ENCODE measurements around the gene SOBP. TPM values are rescaled to one million over a fixed set of nuclear protein-coding genes. Genes with fewer than 3 reads are reported as not detected.

Gene SOBP
- total RNA-seq, 2 experiments from 2014 or later = 0.27 to 0.31 TPM

DNA sequence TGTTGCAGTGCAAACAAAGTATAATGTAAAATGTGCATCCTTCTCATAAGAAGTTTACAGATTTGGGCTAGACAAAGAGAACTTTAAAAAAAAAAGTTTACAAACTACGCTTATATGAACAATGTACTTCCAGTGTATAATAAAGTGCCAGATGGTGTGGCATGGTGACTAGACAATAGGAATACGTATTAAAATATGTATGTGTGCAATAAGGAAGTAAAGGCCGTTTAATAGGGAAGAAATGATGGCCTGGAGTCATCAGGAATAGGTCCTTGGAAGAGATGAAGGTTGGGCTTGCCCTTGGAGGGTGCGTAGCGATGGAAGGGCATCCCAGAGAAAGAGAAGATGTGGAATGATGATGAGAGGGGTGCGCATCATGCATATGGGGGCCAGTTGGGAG lies 108.2 kb downstream of the SOBP start:
- Mint-ChIP-seq H3K36me3 (ENCODE audit: low read depth) (no peaks in the 10 kb centered on the region), H3K4me3 (no peak overlapping the region), H3K27ac (no peak overlapping the region), H3K9me3 (no peaks in the 10 kb centered on the region), H3K27me3 (peaks cover 51% of the 10 kb centered on the region), H3K4me1 (no peaks in the 10 kb centered on the region)
- POLR2A ChIA-PET = no interaction called here
- CTCF ChIA-PET = no interaction called here
- no peak for DNase-seq

GRCh38 chr6:107599043-107599442 lies 109.1 kb downstream of the SOBP start:
- DNase-seq = no peak
- Mint-ChIP-seq H3K27me3 (peaks cover 52% of the 10 kb centered on the region), H3K4me3 (no peak overlapping the region), H3K4me1 (no peaks in the 10 kb centered on the region), H3K36me3 (ENCODE audit: low read depth) (no peaks in the 10 kb centered on the region), H3K27ac (no peak overlapping the region), H3K9me3 (no peaks in the 10 kb centered on the region)
- POLR2A ChIA-PET = no interaction called here
- CTCF ChIA-PET = no interaction called here

DNA sequence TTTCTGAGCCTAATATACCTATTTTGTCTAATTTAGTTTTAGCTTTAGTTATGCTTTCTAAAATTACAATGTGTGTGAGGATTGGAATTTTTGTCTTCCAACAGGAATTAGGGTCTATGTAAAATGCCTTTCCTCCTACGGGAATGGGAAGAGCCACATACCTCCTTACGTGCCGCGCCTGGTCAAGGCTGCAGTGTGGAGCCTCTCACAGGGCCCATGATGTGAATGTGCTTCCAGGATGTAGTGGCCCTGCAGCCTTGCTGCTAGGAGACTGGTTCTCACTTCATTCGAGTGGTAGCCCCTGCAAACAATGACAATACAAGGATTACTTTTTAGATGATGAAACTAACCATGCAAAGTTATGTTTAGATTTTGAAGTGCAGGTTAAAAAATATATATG lies 110.2 kb downstream of the SOBP start:
- Mint-ChIP-seq H3K27ac (no peak overlapping the region), H3K9me3 (no peaks in the 10 kb centered on the region), H3K4me3 (no peak overlapping the region), H3K4me1 (no peaks in the 10 kb centered on the region), H3K36me3 (ENCODE audit: low read depth) (no peaks in the 10 kb centered on the region), H3K27me3 (peaks cover 48% of the 10 kb centered on the region)
- ChIA-PET CTCF (interaction anchor here (0.6 kb wide), 1 partner anchor 745 kb away, joined by 3 read pairs; no protein-coding TSS in a partner anchor), POLR2A (no interaction called here)
- no peak for DNase-seq

GRCh38 chr6:107600936-107601335 lies 111.0 kb downstream of the SOBP start:
- H3K27ac Mint-ChIP-seq = no peak overlapping the region
- no peak for DNase-seq
- H3K4me3 Mint-ChIP-seq = no peak overlapping the region
- H3K27me3 Mint-ChIP-seq = peaks cover 43% of the 10 kb centered on the region
- POLR2A ChIA-PET = no interaction called here
- no peaks in the 10 kb centered on the region for H3K9me3 Mint-ChIP-seq
- H3K36me3 Mint-ChIP-seq (ENCODE audit: low read depth) = no peaks in the 10 kb centered on the region
- CTCF ChIA-PET = interaction anchor here (0.6 to 1.2 kb wide), 2 partner anchors 9 to 746 kb away, joined by 3 to 4 read pairs; no protein-coding TSS in a partner anchor
- no peaks in the 10 kb centered on the region for H3K4me1 Mint-ChIP-seq

GRCh38 chr6:107601406-107601805 lies 111.5 kb downstream of the SOBP start:
- Mint-ChIP-seq H3K27ac (no peak overlapping the region), H3K36me3 (ENCODE audit: low read depth) (no peaks in the 10 kb centered on the region)
- POLR2A ChIA-PET = no interaction called here

DNA sequence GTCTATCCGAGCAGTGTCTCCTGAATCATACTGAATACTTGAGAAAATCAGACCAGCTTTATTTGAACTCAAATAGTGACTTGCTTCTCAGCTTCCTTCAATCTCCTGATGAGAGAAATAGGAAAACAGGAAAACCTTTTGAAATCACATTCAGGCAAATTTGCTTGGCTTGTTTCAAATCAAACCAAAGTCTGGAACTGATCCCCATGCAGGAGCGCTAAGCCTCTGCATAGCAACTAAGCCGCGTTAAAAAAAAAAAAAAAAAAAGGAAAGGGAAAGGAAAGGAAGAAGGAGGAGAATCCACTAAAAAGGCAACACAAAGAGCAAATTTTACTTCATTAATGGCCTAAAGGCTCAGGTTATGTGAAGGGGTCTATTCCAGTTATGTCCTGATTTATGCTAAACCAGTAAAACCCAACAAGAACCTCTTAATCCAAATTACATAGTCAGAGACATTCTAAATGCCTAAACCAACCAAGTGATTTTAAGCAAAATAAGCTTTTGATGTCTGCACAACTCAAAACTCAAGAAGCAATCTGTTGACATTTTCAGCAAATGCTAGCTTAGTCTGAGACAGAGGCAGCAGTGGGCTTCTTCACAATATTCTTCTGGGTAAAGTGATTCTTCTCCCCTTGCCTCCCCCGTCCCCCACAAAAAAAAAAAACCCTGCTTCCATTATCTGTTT lies 112.5 kb downstream of the SOBP start:
- H3K27ac Mint-ChIP-seq = no peak overlapping the region
- ChIA-PET POLR2A (no interaction called here), CTCF (interaction anchor here (0.6 to 1.0 kb wide), 6 partner anchors 8 to 285 kb away, joined by 3 to 7 read pairs (median 4); no protein-coding TSS in a partner anchor)
- H3K27me3 Mint-ChIP-seq = peaks cover 36% of the 10 kb centered on the region
- no peaks in the 10 kb centered on the region for H3K36me3 Mint-ChIP-seq (ENCODE audit: low read depth)
- H3K9me3 Mint-ChIP-seq = no peaks in the 10 kb centered on the region
- no peak for DNase-seq
- no peaks in the 10 kb centered on the region for H3K4me1 Mint-ChIP-seq
- no peak overlapping the region for H3K4me3 Mint-ChIP-seq

More at GRCh38 chr6:107601406-107601805, 111.5 kb downstream of the SOBP start:
- H3K27me3 Mint-ChIP-seq = peaks cover 40% of the 10 kb centered on the region
- CTCF ChIA-PET = interaction anchor here (0.6 to 1.2 kb wide), 4 partner anchors 9 to 283 kb away, joined by 3 to 4 read pairs (median 4); no protein-coding TSS in a partner anchor
- no peak for DNase-seq
- no peaks in the 10 kb centered on the region for H3K4me1 Mint-ChIP-seq
- H3K9me3 Mint-ChIP-seq = no peaks in the 10 kb centered on the region
- H3K4me3 Mint-ChIP-seq = no peak overlapping the region

DNA sequence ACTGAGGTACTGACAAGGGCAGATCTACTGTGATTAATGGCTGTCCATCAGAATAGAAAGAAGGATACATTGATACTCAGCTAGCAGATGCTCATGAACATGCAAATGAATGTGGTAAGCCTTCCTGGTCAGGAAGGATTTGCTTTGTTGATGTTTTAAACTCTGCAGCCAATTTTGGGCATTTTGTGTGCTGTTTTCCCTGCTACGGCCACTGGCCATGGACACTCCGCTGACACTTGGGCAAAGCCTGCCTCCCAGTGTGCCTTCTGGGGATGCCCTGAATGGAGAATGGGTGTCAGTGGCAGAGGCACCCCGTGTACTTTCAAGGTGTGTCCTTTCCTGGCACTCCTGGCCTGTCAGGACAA lies 113.1 kb downstream of the SOBP start:
- no peak overlapping the region for H3K27ac Mint-ChIP-seq
- no peak for DNase-seq
- no peaks in the 10 kb centered on the region for H3K9me3 Mint-ChIP-seq
- no peaks in the 10 kb centered on the region for H3K36me3 Mint-ChIP-seq (ENCODE audit: low read depth)
- no peak overlapping the region for H3K4me3 Mint-ChIP-seq
- H3K27me3 Mint-ChIP-seq = peaks cover 35% of the 10 kb centered on the region
- CTCF ChIA-PET = interaction anchor here (0.6 to 1.0 kb wide), 3 partner anchors 8 to 55 kb away, joined by 3 to 7 read pairs (median 4); no protein-coding TSS in a partner anchor
- no peaks in the 10 kb centered on the region for H3K4me1 Mint-ChIP-seq
- POLR2A ChIA-PET = no interaction called here

DNA sequence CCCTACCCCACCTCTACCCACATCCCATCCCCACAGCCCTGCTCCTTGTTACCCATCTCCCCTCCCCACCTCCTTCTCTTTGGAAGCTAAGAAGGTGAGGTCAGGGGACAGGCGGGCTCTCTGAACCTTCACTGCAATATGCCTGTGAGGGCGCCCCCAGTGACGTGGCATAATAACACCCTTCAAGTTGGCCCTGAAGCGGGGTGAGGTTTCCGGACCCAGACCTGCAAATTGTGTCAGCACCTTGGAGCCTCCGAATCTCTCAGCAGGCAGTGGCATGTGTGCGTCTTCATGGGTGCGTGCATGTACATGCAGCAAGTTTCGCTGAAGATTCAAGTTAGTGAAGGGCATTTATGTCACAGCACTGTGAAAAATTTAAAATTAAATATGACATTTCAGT lies 114.6 kb downstream of the SOBP start:
- H3K4me3 Mint-ChIP-seq = no peak overlapping the region

DNA sequence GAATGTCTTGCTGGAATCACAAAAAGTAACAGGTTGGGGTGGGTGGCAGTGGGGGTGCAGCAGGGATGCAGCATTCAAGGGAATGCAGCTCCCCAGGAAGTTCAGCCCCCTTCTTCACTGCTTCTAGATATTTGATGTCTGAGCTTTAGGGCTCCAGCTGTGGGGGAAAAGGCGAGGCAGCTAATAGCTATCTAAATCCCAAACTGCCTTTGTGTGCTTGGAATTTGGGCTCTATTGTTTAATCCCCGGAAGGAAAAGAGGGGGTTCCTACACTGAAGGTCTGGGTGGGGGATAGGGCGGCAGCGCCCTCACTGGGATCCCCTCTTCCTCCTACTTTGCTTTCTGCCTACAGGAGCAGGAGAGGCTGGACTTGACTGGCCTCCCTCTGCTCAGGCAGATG lies 116.5 kb downstream of the SOBP start:
- no peaks in the 10 kb centered on the region for H3K9me3 Mint-ChIP-seq
- H3K27me3 Mint-ChIP-seq = peaks cover 17% of the 10 kb centered on the region
- H3K36me3 Mint-ChIP-seq (ENCODE audit: low read depth) = no peaks in the 10 kb centered on the region
- DNase-seq = no peak
- H3K4me3 Mint-ChIP-seq = no peak overlapping the region
- POLR2A ChIA-PET = no interaction called here
- H3K4me1 Mint-ChIP-seq = no peaks in the 10 kb centered on the region
- CTCF ChIA-PET = no interaction called here
- no peak overlapping the region for H3K27ac Mint-ChIP-seq

More for the DNA sequence above, 114.6 kb downstream of the SOBP start:
- ChIA-PET POLR2A (no interaction called here), CTCF (no interaction called here)
- Mint-ChIP-seq H3K36me3 (ENCODE audit: low read depth) (no peaks in the 10 kb centered on the region), H3K27ac (no peak overlapping the region), H3K9me3 (no peaks in the 10 kb centered on the region), H3K4me1 (no peaks in the 10 kb centered on the region), H3K27me3 (peaks cover 27% of the 10 kb centered on the region)
- no peak for DNase-seq

DNA sequence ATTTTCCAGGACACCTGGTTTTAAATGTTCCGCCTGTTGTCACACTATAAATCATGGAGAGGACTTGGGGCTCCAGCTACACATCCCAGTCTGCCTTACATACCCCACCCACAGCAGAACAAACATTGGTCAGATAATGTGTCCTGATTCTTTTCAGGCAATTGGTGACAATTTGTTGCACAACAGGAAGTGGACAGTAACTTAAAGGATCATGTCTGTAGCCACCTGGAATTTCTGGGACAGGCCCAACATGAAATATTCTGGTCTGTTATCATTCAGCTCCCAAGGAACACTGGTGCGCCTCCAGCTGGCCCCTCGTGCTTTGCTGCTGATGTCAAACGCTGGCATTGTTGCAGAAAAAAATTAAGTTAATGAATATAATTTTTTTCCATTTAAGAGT lies 117.2 kb downstream of the SOBP start:
- ChIA-PET POLR2A (no interaction called here), CTCF (no interaction called here)
- H3K27me3 Mint-ChIP-seq = peaks cover 13% of the 10 kb centered on the region
- no peak overlapping the region for H3K27ac Mint-ChIP-seq
- no peak for DNase-seq
- no peak overlapping the region for H3K4me3 Mint-ChIP-seq
- H3K9me3 Mint-ChIP-seq = no peaks in the 10 kb centered on the region
- no peaks in the 10 kb centered on the region for H3K4me1 Mint-ChIP-seq
- H3K36me3 Mint-ChIP-seq (ENCODE audit: low read depth) = no peaks in the 10 kb centered on the region

GRCh38 chr6:107611094-107611810 lies 121.3 kb downstream of the SOBP start:
- Mint-ChIP-seq H3K27ac (no peak overlapping the region), H3K27me3 (peaks cover 5% of the 10 kb centered on the region), H3K36me3 (ENCODE audit: low read depth) (no peaks in the 10 kb centered on the region), H3K4me1 (no peaks in the 10 kb centered on the region), H3K9me3 (no peaks in the 10 kb centered on the region), H3K4me3 (no peak overlapping the region)
- ChIA-PET CTCF (interaction anchor here (1.0 to 1.4 kb wide), 2 partner anchors 9 to 10 kb away, joined by 4 read pairs; no protein-coding TSS in a partner anchor), POLR2A (no interaction called here)
- no peak for DNase-seq

DNA sequence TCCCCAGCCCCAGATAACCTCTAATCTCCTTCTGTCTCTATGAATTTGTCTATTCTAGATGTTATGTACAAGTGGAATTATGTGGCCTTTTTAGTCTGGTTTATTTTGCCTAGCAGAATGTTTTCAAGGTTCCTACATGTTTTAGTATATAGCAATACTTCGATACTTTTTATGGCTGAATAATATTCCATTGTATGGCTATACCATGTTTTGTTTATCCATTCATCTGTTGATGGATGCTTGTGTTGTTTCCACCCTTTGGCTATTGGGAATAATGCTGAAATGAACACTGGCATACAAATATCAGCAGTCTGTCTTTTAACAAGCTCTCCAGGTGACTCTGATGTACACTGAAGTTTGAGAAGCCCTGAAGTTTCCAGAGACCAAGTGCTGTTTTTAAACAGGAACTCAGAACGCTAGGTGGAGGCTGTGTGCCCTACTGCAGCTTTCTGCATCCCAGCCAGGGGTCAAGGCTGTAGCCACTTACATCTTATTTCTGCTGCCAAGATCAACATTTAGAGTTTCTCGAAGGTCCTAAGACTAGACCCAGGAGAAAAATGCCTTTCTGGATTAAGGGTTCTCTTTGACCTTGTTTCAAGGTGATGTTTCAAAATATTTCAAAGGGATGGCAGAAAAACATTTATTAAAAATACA lies 123.0 kb downstream of the SOBP start:
- ChIA-PET CTCF (interaction anchor here (1.1 to 2.7 kb wide), 2 partner anchors 11 to 33 kb away, joined by 3 to 5 read pairs; no protein-coding TSS in a partner anchor), POLR2A (interaction anchor here (0.6 kb wide), 1 partner anchor 344 kb away, joined by 7 read pairs; no protein-coding TSS in a partner anchor)
- Mint-ChIP-seq H3K27me3 (peaks cover 5% of the 10 kb centered on the region), H3K4me1 (peaks cover under 1% of the 10 kb centered on the region), H3K9me3 (no peaks in the 10 kb centered on the region), H3K4me3 (no peak overlapping the region), H3K36me3 (ENCODE audit: low read depth) (no peaks in the 10 kb centered on the region), H3K27ac (no peak overlapping the region)
- no peak for DNase-seq
